Left hindlimb (tissue), 1 donor: ENCODE measurements around the gene GPX4.
"Not testable (repeated sequence)": the region's sequence is repeated elsewhere in the genome, so short reads cannot be mapped to it uniquely, and the experiment has no call there.

Experiments used
- DNase-seq: peaks from one replicate; pipeline ENCODE4 v3.0.0-alpha.2; 2018

GPX4 gene

GRCh38 chr19:1117654-1118053 lies 13.9 kb downstream of the GPX4 start:
- no peak for DNase-seq

GRCh38 chr19:1118999-1119398 lies 15.2 kb downstream of the GPX4 start:
- no peak for DNase-seq

GRCh38 chr19:1119475-1120217 lies 15.9 kb downstream of the GPX4 start:
- DNase-seq, result no peak

- no peak for DNase-seq
Measured at GRCh38 chr19:1121395-1121794, 17.6 kb downstream of the GPX4 start.

GRCh38 chr19:1122021-1122971 lies 18.5 kb downstream of the GPX4 start:
- DNase-seq, result no peak

GRCh38 chr19:1122972-1123363 lies 19.2 kb downstream of the GPX4 start:
- DNase-seq, result no peak

- no peak for DNase-seq
Measured at GRCh38 chr19:1123381-1123780, 19.6 kb downstream of the GPX4 start.

- no peak for DNase-seq
Measured at GRCh38 chr19:1123885-1124677, 20.3 kb downstream of the GPX4 start.

GRCh38 chr19:1125601-1126467 lies 22.0 kb downstream of the GPX4 start:
- DNase-seq, result no peak

GRCh38 chr19:1126984-1127760 lies 23.4 kb downstream of the GPX4 start:
- DNase-seq, result no peak

GRCh38 chr19:1128106-1128505 lies 24.3 kb downstream of the GPX4 start:
- DNase-seq, result no peak

GRCh38 chr19:1129084-1129483 lies 25.3 kb downstream of the GPX4 start:
- DNase-seq, result not testable (repeated sequence)

- DNase-seq, result no peak
Measured at GRCh38 chr19:1129535-1129934, 25.7 kb downstream of the GPX4 start.

- no peak for DNase-seq
Measured at GRCh38 chr19:1130771-1131717, 27.2 kb downstream of the GPX4 start.

GRCh38 chr19:1131718-1132551 lies 28.1 kb downstream of the GPX4 start:
- peak; percentile 87 for DNase-seq

GRCh38 chr19:1132552-1133383 lies 29.0 kb downstream of the GPX4 start:
- DNase-seq, result no peak

GRCh38 chr19:1133471-1133929 lies 29.7 kb downstream of the GPX4 start:
- DNase-seq, result no peak

GRCh38 chr19:1134431-1134830 lies 30.6 kb downstream of the GPX4 start:
- no peak for DNase-seq
